Calu3 (cell line): ENCODE measurements around the gene SPATA24. TPM values are rescaled to one million over a fixed set of nuclear protein-coding genes. Genes with fewer than 3 reads are reported as not detected.

Source experiments
- BruUV-seq: library from RNA; stranded (reverse); fragments of 400-500 nt; replicated peaks from 2 replicates; lab custom pipeline; 2021; lab: Mats Ljungman, UMichigan
- CTCF ChIA-PET: fragments of 300-600 bp; sonication (Branson Sonifier 250); formaldehyde crosslinking; loops from one replicate; lab custom pipeline; 2022; ENCODE audit warnings: antibody characterized with exemption; lab: Charles Lee
- DNase-seq: peaks from one replicate; pipeline ENCODE4 v3.0.0; 2022
- H3K27ac Mint-ChIP-seq: one replicate; pipeline ENCODE4 v1.8.0; 2022; ENCODE audit warnings: mixed read lengths; ENCODE audit not compliant: unreplicated experiment
- H3K27me3 Mint-ChIP-seq: one replicate; pipeline ENCODE4 v1.8.0; 2022; ENCODE audit warnings: mixed read lengths; ENCODE audit not compliant: unreplicated experiment
- H3K36me3 Mint-ChIP-seq: one replicate; pipeline ENCODE4 v1.8.0; 2022; ENCODE audit warnings: mild to moderate bottlenecking, moderate library complexity, mixed read lengths; ENCODE audit not compliant: insufficient read depth, unreplicated experiment
- H3K4me1 Mint-ChIP-seq: one replicate; pipeline ENCODE4 v1.8.0; 2022; ENCODE audit warnings: mild to moderate bottlenecking, low read depth, mixed read lengths; ENCODE audit not compliant: unreplicated experiment
- H3K4me3 Mint-ChIP-seq: one replicate; pipeline ENCODE4 v1.8.0; 2022; ENCODE audit warnings: mild to moderate bottlenecking, low read depth, moderate library complexity, mixed read lengths; ENCODE audit not compliant: unreplicated experiment
- H3K9me3 Mint-ChIP-seq: one replicate; pipeline ENCODE4 v1.8.0; 2022; ENCODE audit warnings: low read depth, mixed read lengths; ENCODE audit not compliant: unreplicated experiment
- CTCF ChIP-seq: fragments of 200-600 bp; IDR thresholded peaks from one replicate; pipeline ENCODE4 v1.8.0; 2022; ENCODE audit warnings: antibody characterized with exemption; ENCODE audit not compliant: unreplicated experiment
- intact Hi-C: fragments of 100-400 bp; cut with micrococcal nuclease; formaldehyde crosslinking; loops from one replicate; pipeline ENCODE4 v1.10.0; 2022; ENCODE audit not compliant: unreplicated experiment
- total RNA-seq: library from RNA; stranded (reverse); gene quantifications from 2 replicates; pipeline ENCODE4 v1.2.3, GENCODE V29; 2022

The SPATA24 gene
- total RNA-seq, 1 experiment from 2014 or later, result 6.8 TPM

GRCh38 chr5:139403418-139403786 lies 487 bp downstream of the SPATA24 start:
- DNase-seq, result no peak
- intact Hi-C loops, result no loop called here
- CTCF ChIA-PET, result interaction anchor here (0.6 to 0.9 kb wide), 4 partner anchors 35 to 626 kb away, joined by 3 read pairs; no protein-coding TSS in a partner anchor
- Mint-ChIP-seq H3K36me3 (peaks cover 23% of the 10 kb centered on the region), H3K27me3 (no peaks in the 10 kb centered on the region), H3K4me1 (peaks cover 26% of the 10 kb centered on the region), H3K27ac (peak overlapping the region; percentile 100), H3K4me3 (peak overlapping the region; percentile 98), H3K9me3 (no peaks in the 10 kb centered on the region)
- TF ChIP-seq CTCF, result no peak
- BruUV-seq, result TSS peak; percentile 86

GRCh38 chr5:139402561-139403158 lies 1.2 kb downstream of the SPATA24 start:
- no TSS peak for BruUV-seq
- H3K27me3 Mint-ChIP-seq, result no peaks in the 10 kb centered on the region
- no peaks in the 10 kb centered on the region for H3K9me3 Mint-ChIP-seq
- intact Hi-C loops, result no loop called here
- H3K4me3 Mint-ChIP-seq, result peak overlapping the region; percentile 98
- peaks cover 23% of the 10 kb centered on the region for H3K36me3 Mint-ChIP-seq
- H3K4me1 Mint-ChIP-seq, result peaks cover 31% of the 10 kb centered on the region
- peak; percentile 63 for TF ChIP-seq CTCF
- H3K27ac Mint-ChIP-seq, result peak overlapping the region; percentile 100
- peak; percentile 54 for DNase-seq
- CTCF ChIA-PET, result interaction anchor here (0.6 kb wide), 2 partner anchors 181 to 363 kb away, joined by 3 to 6 read pairs; no protein-coding TSS in a partner anchor

GRCh38 chr5:139401546-139401945 lies 2.3 kb downstream of the SPATA24 start:
- Mint-ChIP-seq H3K27ac (no peak overlapping the region), H3K4me1 (peaks cover 32% of the 10 kb centered on the region), H3K4me3 (no peak overlapping the region), H3K36me3 (peaks cover 23% of the 10 kb centered on the region), H3K27me3 (no peaks in the 10 kb centered on the region), H3K9me3 (no peaks in the 10 kb centered on the region)
- CTCF ChIA-PET, result interaction anchor here (0.5 kb wide), 1 partner anchor 57 kb away, joined by 3 read pairs; no protein-coding TSS in a partner anchor
- BruUV-seq, result no TSS peak
- no peak for DNase-seq
- intact Hi-C loops, result no loop called here
- TF ChIP-seq CTCF, result no peak

GRCh38 chr5:139399501-139400121 lies 4.3 kb downstream of the SPATA24 start:
- TF ChIP-seq CTCF, result no peak
- DNase-seq, result no peak
- BruUV-seq, result no TSS peak
- no peak overlapping the region for H3K4me3 Mint-ChIP-seq
- H3K27ac Mint-ChIP-seq, result no peak overlapping the region
- H3K27me3 Mint-ChIP-seq, result no peaks in the 10 kb centered on the region
- H3K4me1 Mint-ChIP-seq, result peaks cover 30% of the 10 kb centered on the region
- intact Hi-C loops, result no loop called here
- H3K36me3 Mint-ChIP-seq, result peaks cover 23% of the 10 kb centered on the region
- H3K9me3 Mint-ChIP-seq, result no peaks in the 10 kb centered on the region
- CTCF ChIA-PET, result no interaction called here
